Hepatocyte (in vitro differentiated cells): ENCODE results near the gene PAX5.

Experiments used
- EZH2 ChIP-seq: fragments of 200-600 bp; sonication (generic); IDR thresholded peaks from 2 replicates; pipeline ENCODE4 v1.6.1; 2016; ENCODE audit warnings: antibody characterized with exemption, mild to moderate bottlenecking, borderline replicate concordance
- EZH2phosphoT487 ChIP-seq: fragments of 200-600 bp; sonication (generic); IDR thresholded peaks from one replicate; pipeline ENCODE4 v1.6.1; 2018; ENCODE audit warnings: antibody characterized with exemption, mild to moderate bottlenecking, low read depth, moderate library complexity; ENCODE audit not compliant: unreplicated experiment, severe bottlenecking
- TF ChIP-seq, protein P1 (sequence below): fragments of 200-600 bp; sonication (generic); IDR thresholded peaks from 2 replicates; pipeline ENCODE4 v1.5.1; 2016; ENCODE audit warnings: antibody characterized with exemption, mild to moderate bottlenecking; ENCODE audit not compliant: poor library complexity

- TF ChIP-seq, protein P1, sequence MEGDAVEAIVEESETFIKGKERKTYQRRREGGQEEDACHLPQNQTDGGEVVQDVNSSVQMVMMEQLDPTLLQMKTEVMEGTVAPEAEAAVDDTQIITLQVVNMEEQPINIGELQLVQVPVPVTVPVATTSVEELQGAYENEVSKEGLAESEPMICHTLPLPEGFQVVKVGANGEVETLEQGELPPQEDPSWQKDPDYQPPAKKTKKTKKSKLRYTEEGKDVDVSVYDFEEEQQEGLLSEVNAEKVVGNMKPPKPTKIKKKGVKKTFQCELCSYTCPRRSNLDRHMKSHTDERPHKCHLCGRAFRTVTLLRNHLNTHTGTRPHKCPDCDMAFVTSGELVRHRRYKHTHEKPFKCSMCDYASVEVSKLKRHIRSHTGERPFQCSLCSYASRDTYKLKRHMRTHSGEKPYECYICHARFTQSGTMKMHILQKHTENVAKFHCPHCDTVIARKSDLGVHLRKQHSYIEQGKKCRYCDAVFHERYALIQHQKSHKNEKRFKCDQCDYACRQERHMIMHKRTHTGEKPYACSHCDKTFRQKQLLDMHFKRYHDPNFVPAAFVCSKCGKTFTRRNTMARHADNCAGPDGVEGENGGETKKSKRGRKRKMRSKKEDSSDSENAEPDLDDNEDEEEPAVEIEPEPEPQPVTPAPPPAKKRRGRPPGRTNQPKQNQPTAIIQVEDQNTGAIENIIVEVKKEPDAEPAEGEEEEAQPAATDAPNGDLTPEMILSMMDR, result no peak
- TF ChIP-seq EZH2 (no peak), EZH2phosphoT487 (no peak)
Observed at GRCh38 chr9:36836486-36836885, 197.6 kb downstream of the PAX5 start.
